GM21381 (cell line): ENCODE results near the gene BRD3.
A peak's percentile ranks its signal among the peaks of the same experiment; 100 is the strongest.

Experiments
- ATAC-seq: cut with Tn5 transposase; IDR thresholded peaks from one replicate; pipeline ENCODE4 v1.9.1; 2021; ENCODE audit warnings: mild to moderate bottlenecking, moderate library complexity; ENCODE audit not compliant: unreplicated experiment

Gene BRD3

DNA sequence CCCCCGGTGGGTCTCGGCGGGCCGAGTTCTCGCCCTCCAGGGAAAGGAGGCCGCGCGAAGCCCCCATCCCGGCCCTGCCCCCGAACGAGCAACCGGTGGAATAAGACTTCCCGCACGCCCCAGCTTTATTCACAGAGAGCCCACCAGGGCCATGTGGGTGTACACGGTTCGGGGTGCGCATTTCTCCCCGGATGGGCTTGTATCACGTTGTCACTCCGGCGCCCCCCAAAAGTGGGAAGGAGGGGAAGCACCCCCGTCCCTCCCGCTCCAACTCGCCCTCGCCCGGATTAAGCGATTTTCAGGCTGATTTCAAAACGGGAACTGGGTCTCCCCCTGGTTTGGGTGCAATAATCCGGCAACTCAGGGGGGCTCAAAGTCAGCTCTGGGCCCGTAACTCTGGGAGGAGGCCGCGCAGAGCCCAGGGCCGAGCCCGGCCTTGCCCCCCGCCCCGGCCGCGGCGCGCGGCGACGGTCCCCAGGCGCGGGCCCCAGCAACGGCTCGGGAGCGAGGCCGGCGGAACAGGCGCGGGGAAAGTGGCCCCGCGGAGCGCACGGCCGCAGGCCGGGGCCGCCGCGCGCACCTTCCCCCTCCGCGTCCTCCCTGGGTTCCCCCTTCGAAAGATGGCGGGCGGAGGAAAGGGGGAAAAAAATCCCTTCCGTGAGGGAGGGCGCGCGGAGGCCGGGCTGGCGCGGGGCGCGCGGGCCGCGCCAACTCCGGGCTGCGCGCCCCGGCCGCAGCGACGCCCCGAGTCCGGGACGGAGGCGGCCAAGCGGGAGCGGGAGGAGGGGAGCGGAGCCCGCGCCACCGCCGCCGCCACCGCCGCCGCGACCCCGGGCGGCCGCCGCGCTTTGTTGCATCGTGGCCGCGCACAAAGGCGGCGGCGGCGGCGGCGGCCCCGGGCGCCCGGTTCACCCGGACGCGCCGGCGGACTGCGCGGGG lies 644 bp downstream of the BRD3 start:
- peak; percentile 7 for ATAC-seq

DNA sequence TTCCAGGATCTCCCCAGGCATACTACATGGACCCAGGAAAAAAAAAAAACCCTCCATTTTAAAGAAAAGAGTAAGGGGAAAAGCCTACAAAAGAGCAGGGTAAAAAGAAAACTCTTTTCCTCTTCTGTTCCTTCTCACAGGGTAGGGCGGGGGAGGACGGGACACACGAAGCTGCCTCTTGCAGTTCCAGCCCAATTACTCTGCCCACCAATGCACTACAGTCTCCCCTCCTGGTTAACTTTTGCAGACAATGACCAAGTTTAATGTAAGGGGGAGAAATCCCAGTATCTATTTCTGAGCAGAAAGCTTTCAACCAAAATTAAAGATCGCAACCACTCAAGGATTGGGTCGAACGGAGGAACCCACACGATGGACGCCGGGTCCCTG lies 1.3 kb downstream of the BRD3 start:
- no peak for ATAC-seq

DNA sequence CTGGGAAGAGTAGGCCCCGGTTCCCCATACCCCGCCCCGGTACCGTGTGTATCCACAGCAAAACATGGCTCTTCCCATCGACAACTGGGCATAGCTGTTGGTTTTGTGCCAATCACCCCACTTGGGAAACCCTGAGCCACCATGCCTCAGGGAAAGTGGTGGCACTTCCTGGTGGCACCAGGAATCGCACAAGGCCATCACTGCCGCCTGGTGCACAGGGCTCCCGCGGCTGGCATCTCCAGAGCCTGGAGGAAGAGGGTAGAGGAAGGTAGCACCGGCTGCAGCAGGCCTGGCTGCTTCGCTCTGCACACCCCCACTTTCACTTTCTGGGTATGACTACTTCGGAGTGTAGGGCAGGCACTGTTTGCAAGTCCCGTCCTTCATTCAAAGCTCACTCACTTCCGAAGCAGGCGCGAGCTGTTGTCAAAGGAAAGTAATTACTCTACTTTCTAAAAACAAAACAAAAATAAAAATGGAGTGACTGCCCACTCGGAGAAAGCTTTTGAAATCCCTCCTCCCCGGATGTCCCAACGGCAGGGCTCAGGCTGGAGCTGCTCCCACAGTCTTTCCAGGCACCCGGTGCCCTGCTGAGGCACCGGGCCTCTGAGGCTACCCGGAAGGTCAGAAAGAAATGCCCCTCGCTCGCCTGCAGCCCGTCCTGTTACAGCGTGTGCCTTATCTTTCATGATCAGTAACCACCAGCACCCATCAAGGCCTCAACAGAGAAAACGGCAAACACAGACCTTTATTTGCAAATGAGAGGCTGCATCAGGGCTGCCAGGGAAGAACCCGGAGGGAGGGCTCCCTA lies 2.0 kb downstream of the BRD3 start:
- peak; percentile 27 for ATAC-seq

DNA sequence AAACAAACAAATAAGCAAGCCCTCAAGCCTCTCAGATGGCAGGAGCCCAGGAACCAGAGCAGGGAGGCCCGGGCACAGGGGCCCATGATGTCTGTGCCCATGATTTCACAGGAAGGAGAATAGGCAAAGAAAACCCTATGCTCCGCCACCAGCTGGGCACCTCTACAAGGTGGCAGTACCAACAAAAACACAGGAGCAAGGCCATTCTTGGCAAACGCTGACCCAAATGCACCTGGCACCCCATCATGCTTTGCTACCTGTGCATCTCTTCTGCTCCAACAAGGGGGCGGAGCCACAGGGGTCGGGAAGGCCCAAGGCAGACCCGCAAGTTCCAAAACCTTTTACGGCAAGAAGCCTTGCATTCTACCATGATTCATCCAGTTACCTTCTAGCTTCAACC lies 3.1 kb downstream of the BRD3 start:
- no peak for ATAC-seq

DNA sequence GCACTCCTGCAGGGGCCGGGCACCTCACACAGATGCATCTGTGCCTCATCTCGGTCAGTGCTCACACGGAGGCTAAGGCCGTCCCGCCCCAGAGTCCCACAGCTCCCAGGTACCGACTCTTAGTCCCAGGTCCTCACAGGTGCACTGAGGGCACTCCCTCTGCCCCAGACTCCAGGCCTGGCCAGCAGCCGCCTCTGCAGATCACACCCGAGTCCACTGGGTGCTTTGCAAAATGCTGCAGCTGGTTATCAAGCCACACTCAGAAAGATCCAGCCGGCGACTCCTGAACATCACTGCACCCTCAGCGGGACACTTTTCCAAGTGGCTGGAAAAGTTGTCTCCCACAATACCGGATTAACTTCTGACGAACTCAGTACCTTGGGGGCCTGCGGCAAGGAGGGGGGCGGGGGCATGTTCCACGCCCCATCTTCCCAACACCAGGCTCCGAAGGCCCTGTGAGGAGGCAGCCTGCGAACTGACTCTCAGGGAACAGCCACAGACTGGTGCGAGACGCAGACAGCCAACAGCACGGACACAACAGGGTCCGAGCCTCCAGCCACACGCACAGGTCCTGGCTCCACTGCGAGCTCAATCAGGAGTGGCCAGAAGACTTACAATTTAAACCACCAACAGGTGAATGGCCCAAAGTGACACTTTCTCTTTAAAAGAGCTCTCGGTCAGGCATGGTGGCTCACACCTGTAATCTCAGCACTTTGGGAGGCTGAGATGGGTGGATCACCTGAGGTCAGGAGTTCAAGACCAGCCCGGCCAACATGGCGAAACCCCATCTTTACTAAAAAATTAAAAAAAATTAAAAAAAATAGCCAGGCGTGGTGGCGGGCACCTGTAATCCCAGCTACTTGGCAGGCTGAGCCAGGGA lies 4.0 kb downstream of the BRD3 start:
- no peak for ATAC-seq

DNA sequence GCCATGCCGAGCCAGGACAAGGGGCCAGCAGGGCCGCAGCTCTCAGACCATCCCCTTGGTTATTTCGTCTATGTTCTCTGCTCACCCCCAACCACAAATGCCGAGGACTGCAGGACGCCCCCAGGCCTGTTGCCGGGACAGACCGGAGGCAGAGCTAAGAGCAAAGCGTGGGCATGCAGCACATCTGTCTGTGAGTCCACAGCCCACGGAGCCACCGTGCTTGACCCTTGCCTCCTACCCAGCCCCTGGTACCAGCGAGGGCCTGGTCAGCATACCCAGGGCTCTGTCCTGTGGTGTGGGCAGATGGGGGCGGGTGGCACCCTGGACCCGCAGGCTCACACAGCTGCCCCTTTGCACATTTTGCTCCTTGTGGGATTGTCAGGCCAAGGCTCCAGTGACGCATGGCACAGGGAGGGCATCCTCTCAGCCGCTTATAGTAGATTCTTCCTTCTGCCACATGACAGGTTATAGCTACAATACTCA lies 4.7 kb downstream of the BRD3 start:
- ATAC-seq = no peak

DNA sequence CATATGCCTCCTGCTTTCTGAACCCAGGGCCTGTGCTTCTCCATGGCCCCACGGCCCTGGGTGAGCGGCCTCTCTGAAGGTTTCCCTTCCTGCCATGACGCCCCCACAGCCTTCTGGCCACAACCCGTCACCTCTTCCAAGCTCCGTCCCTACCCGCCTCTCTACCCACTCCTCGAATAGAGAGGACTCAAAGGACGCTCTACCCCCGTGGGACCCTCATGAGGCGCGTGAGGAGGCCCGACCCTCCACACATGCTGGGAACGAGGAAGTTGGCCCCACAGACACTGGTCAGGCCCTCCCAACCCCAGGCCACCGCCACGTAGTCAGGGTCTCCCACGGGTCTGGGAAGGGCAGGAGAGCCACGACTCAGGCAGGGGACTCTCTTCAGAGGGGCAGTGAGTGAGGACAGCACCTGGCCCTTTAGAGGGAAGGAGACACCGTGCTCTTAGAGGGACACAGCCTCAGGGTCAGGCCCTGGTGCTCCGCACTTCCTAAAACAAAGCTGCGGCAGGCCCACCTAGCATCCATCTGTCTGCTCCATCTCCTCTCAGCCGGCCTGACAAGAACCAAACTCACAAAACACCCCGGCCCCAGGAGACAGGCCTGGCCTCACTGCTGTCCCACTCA lies 5.3 kb downstream of the BRD3 start:
- ATAC-seq = no peak

DNA sequence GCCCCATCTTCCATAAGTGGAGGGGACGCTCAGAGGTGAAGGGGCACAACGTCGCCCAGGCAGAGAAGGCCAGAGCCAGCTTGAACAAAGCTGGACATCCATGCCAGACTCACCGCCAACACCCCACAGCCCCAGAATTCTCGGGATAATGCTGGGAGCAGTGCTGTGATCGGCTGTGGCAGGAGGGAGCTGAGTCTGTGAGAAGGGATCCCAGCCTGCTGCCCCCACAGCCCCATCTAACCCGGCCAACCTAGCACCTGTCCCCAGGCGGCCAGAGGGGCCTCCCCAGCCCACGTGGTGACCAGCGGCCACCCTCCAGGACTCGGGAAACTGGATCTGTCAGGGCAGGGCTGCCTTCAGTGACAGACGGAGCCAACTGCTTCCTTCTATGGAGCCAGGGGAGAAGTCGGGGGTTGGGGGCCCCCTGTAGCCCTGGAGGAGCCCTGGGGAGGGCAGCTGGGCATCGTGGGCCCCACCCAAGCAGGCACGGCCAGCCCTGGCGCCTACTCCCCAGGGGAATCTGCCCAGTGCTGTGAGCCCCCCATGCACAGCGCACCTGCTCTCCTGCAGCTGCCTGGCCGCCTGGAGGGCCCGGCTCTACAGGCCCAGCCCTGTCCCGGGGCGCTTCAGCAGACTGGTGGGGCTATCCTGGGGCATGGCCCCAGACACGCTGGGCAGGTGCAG lies 6.0 kb downstream of the BRD3 start:
- ATAC-seq = no peak

DNA sequence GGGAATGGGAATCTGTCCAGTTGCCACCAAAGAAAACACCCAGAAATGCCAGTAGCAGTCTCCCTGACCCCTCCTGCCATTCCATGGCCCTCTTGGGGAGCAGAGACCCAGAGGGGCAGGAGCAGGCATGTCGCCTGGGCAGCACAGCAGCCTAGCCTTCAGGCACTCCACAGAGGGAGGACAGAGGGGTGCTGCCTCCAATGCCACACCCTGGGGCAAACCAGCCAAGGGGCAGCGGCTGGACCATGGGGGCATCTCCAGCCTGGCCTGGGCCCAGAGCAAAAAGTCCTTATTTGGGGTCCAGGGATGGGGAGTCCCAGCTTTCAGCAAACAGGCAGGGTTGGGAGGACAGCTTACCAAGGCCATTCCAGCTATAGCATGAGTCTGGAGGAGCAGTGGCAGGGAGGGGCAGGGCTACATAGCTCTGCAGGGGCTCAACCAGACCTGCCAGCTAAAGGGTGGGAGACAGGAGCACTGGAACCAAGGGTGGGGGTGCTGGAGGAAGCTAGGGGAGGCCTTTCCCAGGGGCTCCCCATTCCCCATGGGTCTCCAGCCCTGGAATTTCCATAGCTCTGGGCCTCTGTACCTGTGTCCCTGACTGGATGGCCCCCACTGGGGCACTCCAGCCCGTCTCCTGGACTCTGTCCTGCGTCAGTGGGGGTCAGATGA lies 6.7 kb downstream of the BRD3 start:
- no peak for ATAC-seq

DNA sequence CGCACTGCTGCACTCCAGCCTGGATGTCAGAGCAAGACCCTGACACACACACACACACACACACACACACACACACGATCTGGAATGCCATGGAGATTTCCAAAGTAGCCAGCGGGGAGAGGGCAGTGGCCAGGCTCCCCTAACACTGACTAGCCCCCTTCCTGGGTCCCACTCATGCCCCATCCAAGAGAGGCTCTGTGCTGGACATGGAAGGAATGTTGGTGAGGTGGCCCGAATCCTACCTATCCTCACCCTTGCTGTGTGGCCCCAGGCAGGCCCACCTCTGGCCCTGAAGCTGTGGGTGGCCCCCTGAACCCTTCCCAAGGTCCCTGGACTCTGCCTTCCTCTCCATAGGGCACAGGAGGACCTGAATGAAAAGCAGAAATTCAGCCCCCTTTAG lies 7.3 kb downstream of the BRD3 start:
- no peak for ATAC-seq

DNA sequence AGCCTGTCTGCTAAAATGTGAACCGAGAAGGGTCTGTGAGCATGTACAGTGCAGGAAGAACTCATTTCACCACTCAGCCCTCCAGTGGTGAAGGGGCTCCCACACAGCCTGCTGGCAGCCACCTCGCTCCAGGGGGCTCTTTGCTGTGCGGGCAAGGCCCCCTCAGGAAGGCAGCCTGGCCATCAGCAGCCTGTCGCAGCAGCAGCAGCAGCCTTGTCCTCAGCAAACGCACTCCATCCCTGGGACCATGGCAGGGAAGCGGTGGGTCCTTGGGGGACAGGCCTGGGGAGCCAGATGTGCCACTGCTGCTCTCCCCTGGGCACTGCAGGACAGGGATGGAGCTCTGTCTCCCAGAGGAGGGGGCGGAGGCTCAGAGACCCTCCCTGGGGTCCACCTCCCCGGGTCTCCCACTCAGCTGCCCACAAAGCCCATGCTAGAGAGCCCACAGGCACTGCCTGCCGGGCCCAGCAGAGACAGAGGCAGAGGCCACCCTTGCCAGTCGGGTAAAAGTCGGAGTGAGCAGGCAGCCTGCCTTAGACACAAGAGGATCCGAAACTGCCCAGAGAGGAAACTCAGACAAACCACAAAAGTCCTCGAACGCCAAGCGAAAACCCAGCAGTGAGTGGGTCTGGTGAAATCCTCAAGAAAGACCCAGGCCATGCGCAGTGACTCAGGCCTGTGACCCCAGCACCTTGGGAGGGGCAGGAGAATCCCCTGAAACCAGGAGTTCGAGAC lies 8.0 kb downstream of the BRD3 start:
- peak; percentile 81 for ATAC-seq

DNA sequence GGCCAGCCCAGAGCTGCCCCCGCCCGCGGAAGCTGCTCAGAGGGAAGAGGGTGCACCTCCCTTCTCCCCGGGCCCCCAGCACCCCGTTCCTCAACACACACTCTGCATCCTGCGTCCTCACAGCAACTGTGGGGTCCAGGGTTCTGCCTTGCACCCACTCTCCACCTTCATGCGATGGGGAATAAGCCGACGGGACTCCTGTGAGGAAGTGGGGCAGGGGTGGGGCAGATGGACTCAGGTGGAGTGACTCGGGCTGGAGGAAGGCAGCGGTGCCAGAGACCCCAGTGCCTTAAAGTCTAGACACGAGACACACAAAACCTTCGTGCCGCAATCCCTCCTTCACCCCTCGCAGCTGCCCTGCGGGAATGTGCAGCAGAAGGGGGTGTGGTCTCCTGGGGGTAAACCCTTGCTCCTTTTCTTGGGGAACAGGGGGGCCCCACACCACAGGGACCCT lies 8.6 kb downstream of the BRD3 start:
- ATAC-seq = no peak

DNA sequence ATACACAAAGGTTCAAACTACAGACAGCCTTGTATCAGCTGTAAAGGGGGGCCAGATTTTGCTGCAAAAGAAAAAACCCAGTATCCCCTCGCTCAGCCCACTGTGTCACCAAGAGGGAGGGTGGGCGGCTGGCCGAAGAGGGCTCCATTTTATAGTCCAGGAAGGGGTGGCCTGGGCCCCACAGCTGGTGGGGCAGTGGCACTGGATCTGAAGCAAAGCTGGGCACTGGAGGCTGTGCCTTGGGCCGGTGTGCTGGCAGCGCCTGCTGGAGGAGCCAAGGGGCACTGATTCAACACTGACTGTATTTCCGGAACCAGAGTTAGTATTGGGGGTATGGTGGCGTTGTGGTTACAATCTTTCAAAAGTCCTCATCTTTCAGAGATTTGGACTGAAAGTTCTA lies 9.1 kb downstream of the BRD3 start:
- ATAC-seq = no peak

DNA sequence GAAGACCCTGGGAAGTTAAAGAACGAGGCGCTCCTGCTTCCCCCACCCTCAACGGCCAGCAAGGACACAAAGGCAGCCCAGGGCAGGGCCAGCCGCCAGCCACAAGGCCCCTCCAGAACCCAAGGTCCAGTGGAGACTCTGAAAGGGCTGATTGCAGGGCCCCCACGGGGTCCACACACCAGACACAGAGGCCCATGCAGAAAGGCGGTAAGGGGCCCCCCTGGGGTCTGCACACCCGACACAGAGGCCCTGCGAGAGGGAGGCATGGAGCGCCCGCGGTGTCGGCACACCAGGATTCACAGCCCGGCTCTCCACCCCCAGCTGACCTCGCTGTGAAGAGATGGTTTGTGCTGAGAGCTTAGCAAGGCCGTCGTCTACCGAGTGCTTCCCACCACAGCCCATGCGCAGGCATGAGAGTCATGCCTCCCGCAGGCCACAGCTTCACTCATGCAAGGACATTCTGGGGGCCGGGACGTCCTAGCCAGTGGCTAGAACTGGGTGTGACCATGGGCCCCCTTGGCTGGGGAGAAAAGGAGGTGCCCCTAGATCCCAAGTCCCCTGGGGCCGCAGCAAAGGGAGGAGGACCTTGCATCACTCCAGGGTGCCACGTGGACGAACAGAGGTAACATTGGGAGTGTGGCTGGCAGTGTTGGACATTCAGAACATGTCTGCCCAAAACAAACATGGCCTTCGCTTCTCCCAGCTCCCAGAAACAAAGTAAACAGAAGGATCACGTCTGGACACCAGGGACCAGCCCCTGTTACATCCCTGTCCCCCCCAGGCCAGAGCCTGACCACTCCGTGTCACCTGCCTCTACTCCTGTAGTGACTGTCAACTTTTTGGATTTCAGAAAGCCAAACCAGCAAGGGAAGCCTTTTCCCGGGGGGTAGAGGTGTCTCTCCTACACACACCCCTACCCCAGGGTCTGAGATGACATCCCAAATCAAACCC lies 9.8 kb downstream of the BRD3 start:
- ATAC-seq = no peak

DNA sequence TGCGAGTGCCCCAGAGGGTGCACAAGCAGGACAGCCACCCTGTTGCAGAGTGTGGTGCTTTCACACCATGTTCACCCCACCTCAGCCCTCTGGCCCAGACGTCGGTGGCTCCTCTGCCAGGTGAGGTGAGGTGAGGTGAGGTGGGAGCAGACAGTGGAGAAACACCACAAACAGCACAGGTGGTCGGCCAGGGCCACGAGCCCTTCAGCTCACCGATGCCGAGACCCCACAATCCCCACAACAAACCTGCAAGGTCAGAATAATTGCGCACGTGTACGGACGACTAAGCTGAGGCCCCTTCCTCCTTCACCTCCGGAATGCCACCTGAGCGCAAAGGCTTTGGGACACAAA lies 10.5 kb downstream of the BRD3 start:
- ATAC-seq = no peak

DNA sequence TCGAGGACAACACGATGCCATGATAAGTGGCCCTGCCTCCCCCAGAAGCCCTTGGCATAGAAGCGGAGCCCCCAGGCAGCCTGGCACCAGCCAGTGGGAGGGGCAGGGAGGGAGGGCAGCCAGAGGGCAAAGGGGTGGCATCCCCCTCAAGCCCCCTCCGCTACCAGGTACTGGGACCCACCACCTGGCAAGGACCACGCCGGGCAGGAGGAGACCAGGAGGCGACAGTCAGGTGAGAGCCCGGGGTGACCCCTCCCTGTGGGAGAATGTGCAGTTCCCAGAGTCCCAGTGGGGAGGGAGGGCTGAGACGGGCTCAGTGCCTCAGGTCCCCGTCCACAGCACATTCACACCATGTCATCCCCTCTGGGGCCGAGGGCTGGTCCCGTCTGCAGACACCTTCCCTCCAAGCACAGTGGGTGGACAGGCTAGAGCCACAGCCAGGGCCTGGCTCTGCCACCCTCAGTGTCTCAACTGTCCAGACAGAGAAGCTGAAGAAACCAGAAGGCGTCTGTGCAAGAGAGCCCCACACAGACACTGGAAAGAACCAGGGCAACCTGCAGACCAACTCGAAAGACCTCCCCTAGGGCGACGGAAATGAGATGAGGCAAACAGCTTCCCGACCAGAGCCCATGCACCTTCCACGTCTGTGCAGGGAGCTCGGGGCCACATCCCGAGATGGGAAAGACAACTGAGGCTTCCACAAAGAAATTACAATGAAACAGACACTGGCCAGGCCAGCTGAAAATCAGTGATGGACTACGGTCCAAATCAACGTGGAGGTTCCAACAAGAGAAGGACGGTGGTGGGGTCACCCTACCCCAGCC lies 11.1 kb downstream of the BRD3 start:
- ATAC-seq = no peak

DNA sequence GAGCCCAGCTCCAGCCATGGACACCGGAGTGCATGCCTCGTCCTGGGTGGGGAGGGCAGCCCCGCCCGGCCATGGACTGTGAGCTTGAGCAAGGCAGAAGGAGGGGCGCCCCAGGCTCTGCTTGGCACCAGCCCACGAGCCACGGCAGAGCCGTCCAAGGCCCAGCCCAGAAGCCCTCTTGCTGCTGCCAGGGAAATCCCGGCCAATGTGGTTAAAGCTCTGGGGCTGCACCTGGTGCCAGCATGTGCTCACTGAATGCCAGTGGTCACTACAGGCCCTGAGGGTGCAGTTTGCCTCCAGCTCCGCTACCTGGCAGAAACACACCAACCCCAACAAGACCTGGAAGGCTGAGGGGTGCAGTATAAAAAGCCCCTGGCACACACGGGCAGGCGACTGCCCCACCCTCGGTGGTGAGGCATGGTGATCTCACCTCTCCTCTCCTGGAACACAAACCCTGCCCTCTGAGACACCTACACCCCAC lies 11.8 kb downstream of the BRD3 start:
- ATAC-seq = no peak
